Fibroblast of pulmonary artery (primary cell): ENCODE data around the gene ACVR2A.

Experiments
- DNase-seq: peaks from one replicate; pipeline ENCODE4 v3.0.0-alpha.2; 2010; ENCODE audit warnings: low read depth
- H3K4me3 ChIP-seq: replicated peaks from 2 replicates; pipeline ENCODE4 v1.5.1; 2011; ENCODE audit warnings: low read depth, mild to moderate bottlenecking, control low read depth, low read length, moderate library complexity
- TF ChIP-seq, protein P1 (sequence below): IDR thresholded peaks from 2 replicates; pipeline ENCODE4 v1.5.1; 2011; ENCODE audit warnings: mild to moderate bottlenecking, control low read depth, low read length, inconsistent platforms; ENCODE audit errors: missing control alignments

Gene ACVR2A

DNA sequence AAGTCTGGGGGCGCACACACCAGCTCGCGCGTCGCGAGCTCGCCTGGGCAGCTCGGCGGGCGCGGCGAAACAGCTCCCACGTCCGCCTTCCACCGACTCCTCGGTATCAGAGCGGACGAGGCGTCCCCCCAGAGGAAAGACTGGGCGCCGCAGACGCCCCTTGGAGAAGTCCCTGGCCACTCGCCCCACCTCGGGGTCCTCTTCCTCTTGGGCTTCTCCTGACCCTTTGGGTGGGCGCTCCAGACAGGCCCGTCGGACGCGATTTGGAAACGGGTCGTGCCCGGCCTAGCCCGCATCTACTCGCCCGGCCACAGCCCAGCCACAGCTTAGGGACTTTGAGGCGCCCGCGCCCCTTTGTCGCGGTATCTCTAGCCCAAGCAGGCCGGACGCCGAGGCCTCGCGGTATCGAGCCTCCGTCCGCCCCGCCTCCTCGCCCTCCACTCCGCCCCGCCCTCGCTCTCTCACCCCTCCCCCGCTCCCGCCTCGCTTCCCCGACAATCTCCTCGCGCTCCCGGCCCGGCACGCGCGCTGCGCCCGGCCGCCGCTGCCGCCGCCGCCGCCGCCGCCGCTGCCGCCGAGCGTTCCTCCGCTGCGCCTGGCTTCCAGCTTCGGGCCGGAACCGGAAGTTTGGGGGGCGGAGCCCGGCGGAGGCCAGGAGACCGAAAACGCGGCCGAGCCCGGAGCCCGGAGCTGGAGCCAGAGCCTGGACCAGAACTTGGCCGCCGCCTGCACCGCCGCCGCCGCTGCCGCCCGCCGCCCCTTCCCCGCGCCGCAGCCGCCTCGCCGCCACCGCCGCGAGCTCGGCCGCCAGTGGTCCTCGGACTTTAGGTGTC, 749 bp upstream of the ACVR2A start:
- peak; percentile 90 for DNase-seq
- H3K4me3 ChIP-seq = peak overlapping the region; percentile 61
- TF ChIP-seq, protein P1, sequence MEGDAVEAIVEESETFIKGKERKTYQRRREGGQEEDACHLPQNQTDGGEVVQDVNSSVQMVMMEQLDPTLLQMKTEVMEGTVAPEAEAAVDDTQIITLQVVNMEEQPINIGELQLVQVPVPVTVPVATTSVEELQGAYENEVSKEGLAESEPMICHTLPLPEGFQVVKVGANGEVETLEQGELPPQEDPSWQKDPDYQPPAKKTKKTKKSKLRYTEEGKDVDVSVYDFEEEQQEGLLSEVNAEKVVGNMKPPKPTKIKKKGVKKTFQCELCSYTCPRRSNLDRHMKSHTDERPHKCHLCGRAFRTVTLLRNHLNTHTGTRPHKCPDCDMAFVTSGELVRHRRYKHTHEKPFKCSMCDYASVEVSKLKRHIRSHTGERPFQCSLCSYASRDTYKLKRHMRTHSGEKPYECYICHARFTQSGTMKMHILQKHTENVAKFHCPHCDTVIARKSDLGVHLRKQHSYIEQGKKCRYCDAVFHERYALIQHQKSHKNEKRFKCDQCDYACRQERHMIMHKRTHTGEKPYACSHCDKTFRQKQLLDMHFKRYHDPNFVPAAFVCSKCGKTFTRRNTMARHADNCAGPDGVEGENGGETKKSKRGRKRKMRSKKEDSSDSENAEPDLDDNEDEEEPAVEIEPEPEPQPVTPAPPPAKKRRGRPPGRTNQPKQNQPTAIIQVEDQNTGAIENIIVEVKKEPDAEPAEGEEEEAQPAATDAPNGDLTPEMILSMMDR = no peak

GRCh38 chr2:147845411-147845971, 662 bp downstream of the ACVR2A start:
- peak overlapping the region; percentile 61 for H3K4me3 ChIP-seq
- TF ChIP-seq, protein P1 = no peak
- DNase-seq = peak; percentile 18

GRCh38 chr2:147846412-147847081, 1.7 kb downstream of the ACVR2A start:
- TF ChIP-seq, protein P1 = no peak
- peak; percentile 19 for DNase-seq
- H3K4me3 ChIP-seq = peak overlapping the region; percentile 61

DNA sequence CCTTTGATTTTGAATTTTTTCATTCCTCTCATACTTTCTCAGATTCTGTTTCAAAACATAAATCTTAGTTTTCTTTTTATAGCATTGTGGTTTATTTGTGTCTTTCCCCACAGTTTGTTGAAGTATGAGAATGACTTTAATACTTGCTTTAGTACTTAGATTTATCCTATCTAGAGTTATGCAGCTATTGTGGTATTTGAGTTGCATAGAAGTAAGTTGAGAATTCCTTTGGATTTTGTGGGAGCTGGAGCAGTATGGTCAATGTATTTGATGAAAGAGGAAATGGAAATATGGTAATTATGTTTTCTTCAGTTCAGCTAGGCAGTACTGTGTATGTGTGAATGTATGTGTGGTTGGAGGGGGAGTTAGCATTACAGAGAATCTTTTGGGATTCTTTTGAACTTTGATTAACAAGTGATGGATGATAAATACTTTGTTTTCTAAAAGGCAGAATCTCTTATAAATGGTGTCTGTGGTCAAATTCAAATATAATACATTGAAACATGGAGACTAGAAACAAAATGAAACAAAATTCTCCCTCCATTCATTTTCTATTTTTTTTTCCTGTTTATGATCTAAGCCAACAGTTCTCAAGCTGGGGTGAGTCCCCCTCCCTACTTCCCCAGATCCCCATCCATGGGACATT, 3.0 kb downstream of the ACVR2A start:
- TF ChIP-seq, protein P1 = no peak
- peak; percentile 29 for DNase-seq
- H3K4me3 ChIP-seq = peak overlapping the region; percentile 61

- H3K4me3 ChIP-seq = no peak overlapping the region
- TF ChIP-seq, protein P1 = no peak
- no peak for DNase-seq
Measured at GRCh38 chr2:147850838-147851237, 6.0 kb downstream of the ACVR2A start.

DNA sequence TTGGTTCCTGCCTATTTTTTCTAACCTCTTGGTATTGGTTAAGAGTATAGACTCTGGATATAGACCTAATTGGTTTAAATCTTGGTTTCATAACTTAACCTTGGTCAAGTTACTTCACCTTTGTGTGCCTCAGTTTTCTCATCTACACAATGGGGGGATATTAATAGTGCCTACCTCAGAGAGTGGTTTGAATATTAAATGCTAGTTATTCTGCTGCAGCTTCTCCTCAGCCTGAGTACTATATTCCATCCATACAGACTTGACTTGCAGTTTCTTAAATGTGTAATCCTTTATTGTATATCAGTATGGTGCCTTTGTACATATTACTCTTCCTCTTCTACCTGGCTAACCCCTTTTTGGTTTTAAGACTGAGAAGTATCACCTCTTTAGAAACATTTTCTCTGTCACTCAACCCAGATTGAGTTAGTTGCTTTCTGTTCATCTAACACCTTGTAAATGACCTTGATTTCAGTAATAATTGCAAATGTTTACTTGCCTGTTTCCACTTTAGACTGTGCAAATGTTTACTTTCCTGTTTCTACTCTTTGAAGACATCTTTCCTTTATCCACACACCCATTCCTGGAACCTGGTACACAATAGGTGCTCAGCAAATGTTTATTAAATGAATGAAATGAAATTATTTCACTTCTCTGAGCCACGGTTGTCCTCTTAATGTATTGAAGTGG, 6.6 kb downstream of the ACVR2A start:
- DNase-seq = no peak
- TF ChIP-seq, protein P1 = no peak
- H3K4me3 ChIP-seq = no peak overlapping the region
